Uterus (tissue), 2 donors: ENCODE results near the gene SBF1.

Experiments
- CTCF ChIP-seq, 4 experiments: fragments of 200-600 bp in 2 of 4; fragments of 450-650 bp in 2 of 4; sonication (generic) in 2 of 4; IDR thresholded peaks; one replicate each; pipeline ENCODE4 v1.5.1; 2016 to 2019; ENCODE audit warnings: antibody characterized with exemption in 4 of 4, mild to moderate bottlenecking in 2 of 4, moderate library complexity in 1 of 4
- POLR2A ChIP-seq, 2 donors: fragments of 450-650 bp; IDR thresholded peaks; one replicate each; pipeline ENCODE4 v1.6.1; 2016; ENCODE audit warnings: antibody characterized with exemption in 2 of 2, mild to moderate bottlenecking in 1 of 2, moderate library complexity in 1 of 2

GRCh38 chr22:50435291-50436014, 39.4 kb downstream of the SBF1 start:
- no peak for TF ChIP-seq CTCF (IDR thresholded peaks at IDR 0.05)
- no peak for TF ChIP-seq POLR2A (IDR thresholded peaks at IDR 0.05)
